ENCODE measurements around the gene PLCB4. TPM values are rescaled to one million over a fixed set of nuclear protein-coding genes. Genes with fewer than 3 reads are reported as not detected.
"Not testable (repeated sequence)": the region's sequence is repeated elsewhere in the genome, so short reads cannot be mapped to it uniquely, and the experiment has no call there.

The PLCB4 gene
- total RNA-seq, 4 donors from 2014 or later: 20.6 to 45.9 (median 34.2) TPM

DNA sequence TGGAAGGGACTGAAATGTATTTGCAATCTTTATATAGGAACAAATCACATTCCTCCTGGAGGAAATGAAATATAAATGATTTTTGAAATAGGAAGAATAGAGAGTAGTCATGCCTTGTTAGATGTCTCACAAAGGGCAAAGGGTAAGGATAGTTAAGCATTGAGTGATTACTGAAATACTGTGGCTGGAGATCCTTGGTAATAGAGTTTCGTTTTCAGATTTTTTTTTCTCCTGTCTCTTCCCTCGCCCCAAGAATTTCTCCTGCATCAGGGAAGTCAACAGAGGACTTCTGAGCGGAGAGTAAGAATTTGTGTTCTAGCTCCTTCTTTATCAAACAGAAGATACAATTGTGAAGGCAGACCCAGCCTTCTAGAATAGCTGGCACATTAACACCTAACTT lies 79.4 kb downstream of the PLCB4 start:
- no peaks in the 10 kb centered on the region for H3K27me3 ChIP-seq
- peaks cover 0 to 10% of the 10 kb centered on the region in 2 donors for H3K9me3 ChIP-seq
- intact Hi-C loops (cut with DNase I; ENCODE audit: low total_unique reads): no loop called here
- peaks cover 0 to 2% (median 0%) of the 10 kb centered on the region in 4 donors for H3K4me1 ChIP-seq
- H3K36me3 ChIP-seq: no peaks in the 10 kb centered on the region
- WGBS, 2 donors (ENCODE audit: low coverage in 1 of 2): 77 to 83% methylated on average over 3 of the region's 3 CpGs
- no peak for DNase-seq
- H3K4me3 ChIP-seq: no peak overlapping the region
- in situ Hi-C loops (cut with MboI; ENCODE audit: low pct_ligation_motif_present in 1 of 4, low pct_unique_long_range_greater_than_20kb in 1 of 4, low sequenced_read_pairs in 3 of 4): no loop called here
- no peak overlapping the region for H3K27ac ChIP-seq
- TF ChIP-seq POLR2A (IDR thresholded peaks at IDR 0.05): no peak
- TF ChIP-seq EP300 (IDR thresholded peaks at IDR 0.05; ENCODE audit: low read depth): no peak
- TF ChIP-seq POLR2AphosphoS5 (IDR thresholded peaks at IDR 0.05): no peak
- TF ChIP-seq, protein P1, sequence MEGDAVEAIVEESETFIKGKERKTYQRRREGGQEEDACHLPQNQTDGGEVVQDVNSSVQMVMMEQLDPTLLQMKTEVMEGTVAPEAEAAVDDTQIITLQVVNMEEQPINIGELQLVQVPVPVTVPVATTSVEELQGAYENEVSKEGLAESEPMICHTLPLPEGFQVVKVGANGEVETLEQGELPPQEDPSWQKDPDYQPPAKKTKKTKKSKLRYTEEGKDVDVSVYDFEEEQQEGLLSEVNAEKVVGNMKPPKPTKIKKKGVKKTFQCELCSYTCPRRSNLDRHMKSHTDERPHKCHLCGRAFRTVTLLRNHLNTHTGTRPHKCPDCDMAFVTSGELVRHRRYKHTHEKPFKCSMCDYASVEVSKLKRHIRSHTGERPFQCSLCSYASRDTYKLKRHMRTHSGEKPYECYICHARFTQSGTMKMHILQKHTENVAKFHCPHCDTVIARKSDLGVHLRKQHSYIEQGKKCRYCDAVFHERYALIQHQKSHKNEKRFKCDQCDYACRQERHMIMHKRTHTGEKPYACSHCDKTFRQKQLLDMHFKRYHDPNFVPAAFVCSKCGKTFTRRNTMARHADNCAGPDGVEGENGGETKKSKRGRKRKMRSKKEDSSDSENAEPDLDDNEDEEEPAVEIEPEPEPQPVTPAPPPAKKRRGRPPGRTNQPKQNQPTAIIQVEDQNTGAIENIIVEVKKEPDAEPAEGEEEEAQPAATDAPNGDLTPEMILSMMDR (IDR thresholded peaks at IDR 0.05): no peak

DNA sequence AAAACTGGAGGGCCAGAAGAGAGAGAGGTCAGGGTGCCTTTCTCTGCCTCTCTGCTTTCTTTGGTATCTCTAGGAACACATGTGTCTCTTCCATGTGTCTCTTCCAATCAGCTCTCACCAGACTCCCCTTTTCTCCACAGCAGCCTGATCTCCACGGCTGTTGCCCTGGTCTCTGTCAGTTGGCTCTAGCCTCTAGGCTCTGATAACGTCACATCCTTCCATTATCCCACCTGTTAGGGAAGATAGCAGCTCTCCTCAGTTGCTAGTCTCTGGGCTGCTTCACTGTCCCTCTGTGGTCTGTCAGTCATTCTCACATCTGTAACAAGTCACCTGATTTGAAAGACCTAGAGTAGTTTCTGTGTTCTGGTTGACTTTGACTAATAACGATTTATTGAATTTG lies 80.2 kb downstream of the PLCB4 start:
- H3K27me3 ChIP-seq: no peaks in the 10 kb centered on the region
- H3K36me3 ChIP-seq: no peaks in the 10 kb centered on the region
- intact Hi-C loops (cut with DNase I; ENCODE audit: low total_unique reads) (no loop called here), in situ Hi-C loops (cut with MboI; ENCODE audit: low pct_ligation_motif_present in 1 of 4, low pct_unique_long_range_greater_than_20kb in 1 of 4, low sequenced_read_pairs in 3 of 4) (no loop called here)
- H3K27ac ChIP-seq: no peak overlapping the region
- no peak for DNase-seq
- H3K4me3 ChIP-seq: no peak overlapping the region
- peaks cover 0 to 2% (median 0%) of the 10 kb centered on the region in 4 donors for H3K4me1 ChIP-seq
- 89 to 96% methylated on average over 3 of the region's 3 CpGs for WGBS, 2 donors (ENCODE audit: low coverage in 1 of 2)
- TF ChIP-seq EP300 (IDR thresholded peaks at IDR 0.05; ENCODE audit: low read depth): no peak
- no peak for TF ChIP-seq POLR2A (IDR thresholded peaks at IDR 0.05)
- TF ChIP-seq, protein P1 (IDR thresholded peaks at IDR 0.05): no peak
- TF ChIP-seq POLR2AphosphoS5 (IDR thresholded peaks at IDR 0.05): no peak
- peaks cover 0 to 10% of the 10 kb centered on the region in 2 donors for H3K9me3 ChIP-seq

DNA sequence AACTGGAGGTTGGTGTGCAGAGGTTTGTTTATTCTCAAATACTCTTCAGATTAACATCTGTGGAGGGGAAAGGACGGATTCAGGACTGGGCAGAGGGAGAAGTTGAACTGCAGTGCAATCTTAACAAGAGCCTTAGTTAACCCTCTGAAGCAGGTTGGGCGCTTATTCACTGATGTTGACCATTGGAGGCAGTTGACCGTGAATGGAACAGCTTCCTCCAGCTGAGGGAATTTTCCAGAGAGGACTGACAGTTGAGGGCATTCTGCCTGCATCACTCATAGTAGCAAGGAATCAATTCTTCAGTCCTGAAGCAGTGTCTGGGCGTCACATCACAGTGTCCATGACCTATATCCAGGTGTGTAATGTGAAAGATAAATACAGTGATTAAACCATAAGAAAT lies 80.9 kb downstream of the PLCB4 start:
- no peak overlapping the region for H3K27ac ChIP-seq
- no peak for DNase-seq
- H3K36me3 ChIP-seq: no peaks in the 10 kb centered on the region
- intact Hi-C loops (cut with DNase I; ENCODE audit: low total_unique reads): no loop called here
- 84% methylated on average over 4 of the region's 4 CpGs; no CpG with 5 or more reads in 1 of the 2 donors for WGBS, 2 donors (ENCODE audit: low coverage in 1 of 2)
- peaks cover 0 to 2% (median 0%) of the 10 kb centered on the region in 4 donors for H3K4me1 ChIP-seq
- TF ChIP-seq POLR2AphosphoS5 (IDR thresholded peaks at IDR 0.05): no peak
- TF ChIP-seq, protein P1 (IDR thresholded peaks at IDR 0.05): no peak
- TF ChIP-seq EP300 (IDR thresholded peaks at IDR 0.05; ENCODE audit: low read depth): no peak
- TF ChIP-seq POLR2A (IDR thresholded peaks at IDR 0.05): no peak
- H3K4me3 ChIP-seq: no peak overlapping the region
- no peaks in the 10 kb centered on the region for H3K27me3 ChIP-seq
- in situ Hi-C loops (cut with MboI; ENCODE audit: low pct_ligation_motif_present in 1 of 4, low pct_unique_long_range_greater_than_20kb in 1 of 4, low sequenced_read_pairs in 3 of 4): no loop called here
- peaks cover 0 to 10% of the 10 kb centered on the region in 2 donors for H3K9me3 ChIP-seq

DNA sequence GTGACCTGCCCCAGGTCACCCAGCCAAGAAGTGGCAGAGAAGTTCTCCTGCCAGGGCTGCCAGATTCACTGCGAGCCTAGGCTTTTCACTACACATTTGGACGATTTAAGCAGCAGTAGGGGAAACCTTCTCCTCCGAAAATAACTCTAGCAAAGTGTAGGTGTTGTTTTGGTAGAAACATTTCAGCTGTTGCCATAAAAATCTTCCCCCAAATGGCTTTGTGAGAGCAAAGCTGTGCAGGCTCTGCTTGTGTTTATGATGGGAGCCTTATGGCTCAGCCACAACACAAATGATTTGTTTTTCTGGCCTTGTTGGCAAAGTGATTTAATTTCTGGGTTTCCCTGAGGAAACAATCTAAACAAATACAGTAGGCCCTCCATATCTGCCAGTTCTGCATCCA lies 81.8 kb downstream of the PLCB4 start:
- in situ Hi-C loops (cut with MboI; ENCODE audit: low pct_ligation_motif_present in 1 of 4, low pct_unique_long_range_greater_than_20kb in 1 of 4, low sequenced_read_pairs in 3 of 4) (no loop called here), intact Hi-C loops (cut with DNase I; ENCODE audit: low total_unique reads) (no loop called here)
- no peaks in the 10 kb centered on the region for H3K4me1 ChIP-seq
- H3K36me3 ChIP-seq: no peaks in the 10 kb centered on the region
- no peak overlapping the region for H3K4me3 ChIP-seq
- TF ChIP-seq POLR2A (IDR thresholded peaks at IDR 0.05) (no peak), EP300 (IDR thresholded peaks at IDR 0.05; ENCODE audit: low read depth) (no peak), POLR2AphosphoS5 (IDR thresholded peaks at IDR 0.05) (no peak)
- TF ChIP-seq, protein P1 (IDR thresholded peaks at IDR 0.05): no peak
- no peaks in the 10 kb centered on the region for H3K27me3 ChIP-seq
- H3K9me3 ChIP-seq: peaks cover 0 to 10% of the 10 kb centered on the region in 2 donors
- H3K27ac ChIP-seq: no peak overlapping the region
- DNase-seq: no peak
- 82 to 100% methylated on average over 1 to 3 of the region's 3 CpGs for WGBS, 2 donors (ENCODE audit: low coverage in 1 of 2)

DNA sequence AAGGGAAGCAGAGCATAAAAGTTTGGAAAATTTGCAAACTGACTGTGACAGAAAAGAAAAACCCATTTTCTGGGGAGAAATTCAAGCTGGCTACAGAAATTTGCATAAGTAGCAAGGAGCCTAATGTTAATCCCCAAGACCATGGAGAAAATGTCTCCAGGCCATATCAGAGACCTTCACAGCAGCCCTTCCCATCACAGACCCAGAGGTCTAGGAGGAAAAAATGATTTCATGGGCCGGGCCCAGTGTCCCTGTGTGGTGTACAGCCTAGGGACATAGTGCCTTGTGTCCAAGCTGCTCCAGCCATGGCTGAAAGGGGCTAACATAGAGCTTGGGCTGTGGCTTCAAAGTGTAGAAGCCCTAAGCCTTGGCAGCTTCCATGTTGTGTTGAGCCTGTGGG lies 83.3 kb downstream of the PLCB4 start:
- H3K27ac ChIP-seq; DNase-seq; H3K4me3 ChIP-seq; intact Hi-C loops (cut with DNase I; ENCODE audit: low total_unique reads); H3K36me3 ChIP-seq; H3K27me3 ChIP-seq; H3K4me1 ChIP-seq; in situ Hi-C loops (cut with MboI; ENCODE audit: low pct_ligation_motif_present in 1 of 4, low pct_unique_long_range_greater_than_20kb in 1 of 4, low sequenced_read_pairs in 3 of 4): not testable (repeated sequence)
- 38 to 40% methylated on average over 1 of the region's 1 CpG for WGBS, 2 donors (ENCODE audit: low coverage in 1 of 2)
- H3K9me3 ChIP-seq: peaks cover 0 to 10% of the 10 kb centered on the region in 2 donors

Data from transverse colon (tissue), 4 donors.